ENCODE results near the gene DIAPH1. TPM values are rescaled to one million over a fixed set of nuclear protein-coding genes. Genes with fewer than 3 reads are reported as not detected.

The DIAPH1 gene
- total and polyA plus RNA-seq, 5 experiments from 2014 or later, result 87.4 to 183 (median 105) TPM

- peaks cover 25 to 98% (median 86%) of the 10 kb centered on the region in 4 donors for H3K4me1 Mint-ChIP-seq
- H3K27me3 Mint-ChIP-seq, result no peaks in the 10 kb centered on the region
- POLR2A ChIA-PET, result interaction anchor here (1.4 to 5.3 kb wide), 2 partner anchors 9 to 10 kb away, joined by 4 to 70 read pairs; partner anchors contain the start of gene DIAPH1
- DNase-seq (no peak), ATAC-seq (no peak)
- H3K9me3 Mint-ChIP-seq, result no peaks in the 10 kb centered on the region
- peak overlapping the region; percentile 78 to 95 (median 90) for H3K27ac Mint-ChIP-seq
- H3K4me3 Mint-ChIP-seq, result peak overlapping the region; percentile 1 to 79 (median 66)
- H3K36me3 Mint-ChIP-seq, result peaks cover 0 to 11% (median 2%) of the 10 kb centered on the region in 3 donors
These were observed 10.8 kb downstream of the DIAPH1 start for GRCh38 chr5:141608046-141608445.

- peaks cover 22 to 99% (median 78%) of the 10 kb centered on the region in 4 donors for H3K4me1 Mint-ChIP-seq
- no peaks in the 10 kb centered on the region for H3K9me3 Mint-ChIP-seq
- H3K27me3 Mint-ChIP-seq, result no peaks in the 10 kb centered on the region
- peak overlapping the region; percentile 78 to 95 (median 90) for H3K27ac Mint-ChIP-seq
- H3K4me3 Mint-ChIP-seq, result peak overlapping the region; percentile 58 to 80 (median 77)
- DNase-seq (peak; percentile 27 to 90 (median 79)), ATAC-seq (peak; percentile 96 to 98)
- peaks cover 0 to 3% (median 0%) of the 10 kb centered on the region in 3 donors for H3K36me3 Mint-ChIP-seq
- POLR2A ChIA-PET, result interaction anchor here (0.8 to 5.3 kb wide), 7 partner anchors 8 to 1204 kb away, joined by 3 to 70 read pairs (median 5); partner anchors contain the start of genes ANKHD1, DIAPH1, FCHSD1 and HDAC3
These were observed 13.1 kb downstream of the DIAPH1 start for GRCh38 chr5:141605523-141606277.

DNA sequence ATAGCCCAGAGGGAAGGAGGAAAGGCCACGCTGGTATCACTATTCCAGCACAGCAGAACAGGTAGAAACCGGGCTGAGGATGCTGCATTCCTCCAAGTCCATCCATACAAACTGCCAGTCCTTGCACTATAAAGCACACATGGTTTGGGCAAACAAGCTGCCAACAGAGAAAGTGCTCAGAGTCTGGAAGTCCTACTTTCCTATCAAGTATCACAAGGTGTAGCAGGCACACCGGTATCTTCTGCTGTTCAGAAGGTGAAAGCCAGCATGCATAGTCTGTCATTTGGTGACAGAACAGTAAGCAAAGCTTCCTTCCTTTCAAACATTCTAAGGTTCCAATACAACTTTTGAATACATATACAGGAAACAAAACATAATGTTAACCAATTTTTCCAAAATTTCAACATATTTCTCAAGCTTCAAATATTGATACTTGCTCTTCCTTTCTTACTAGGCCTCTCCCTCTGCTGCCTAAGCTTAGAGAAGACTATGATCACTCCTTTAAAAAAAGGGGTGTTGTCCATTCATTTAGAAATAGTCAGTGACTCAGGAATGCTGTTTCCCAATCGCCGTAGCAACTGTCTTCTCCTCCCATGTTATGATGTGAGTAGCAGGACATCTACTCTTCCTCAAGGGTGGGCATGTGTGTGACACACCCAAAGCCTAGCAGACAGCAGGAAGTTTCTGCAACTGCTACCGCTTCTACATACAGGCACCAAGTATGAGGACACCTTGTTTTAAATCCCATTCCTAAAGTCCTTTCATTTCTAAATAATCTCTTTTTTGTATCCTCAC, 14.7 kb downstream of the DIAPH1 start:
- H3K27ac Mint-ChIP-seq, result peak overlapping the region; percentile 78 to 97 (median 94)
- H3K36me3 Mint-ChIP-seq, result no peaks in the 10 kb centered on the region
- ATAC-seq (peak in 1 of 2 donors; percentile 26), DNase-seq (peak in 1 of 10 donors; percentile 23)
- no peaks in the 10 kb centered on the region for H3K27me3 Mint-ChIP-seq
- H3K4me3 Mint-ChIP-seq, result peak overlapping the region; percentile 66 to 85 (median 80)
- no peaks in the 10 kb centered on the region for H3K9me3 Mint-ChIP-seq
- POLR2A ChIA-PET, result interaction anchor here (0.6 to 4.0 kb wide), 5 partner anchors 11 to 32 kb away, joined by 3 to 42 read pairs (median 10); partner anchors contain the start of genes DIAPH1, HDAC3 and RELL2
- H3K4me1 Mint-ChIP-seq, result peaks cover 27 to 99% (median 82%) of the 10 kb centered on the region in 4 donors

DNA sequence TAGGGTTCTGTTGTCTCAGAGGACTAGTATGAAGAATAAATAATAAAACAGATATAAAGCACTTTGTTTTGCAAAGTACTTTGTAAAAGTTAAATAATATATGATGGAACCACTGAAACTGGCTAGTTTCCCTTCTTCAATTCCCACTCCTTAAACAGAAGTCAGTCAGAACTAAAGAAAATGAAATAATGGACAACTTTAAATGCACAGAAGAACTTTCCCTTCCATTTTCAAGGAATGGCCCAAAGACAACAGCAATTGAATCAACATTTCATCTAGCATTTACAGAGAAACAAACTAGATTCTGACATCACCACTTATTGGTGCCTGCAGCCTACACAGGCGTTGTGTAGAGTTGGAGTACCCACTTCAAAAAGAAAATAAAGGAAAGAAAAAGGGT, 16.2 kb downstream of the DIAPH1 start:
- no peaks in the 10 kb centered on the region for H3K9me3 Mint-ChIP-seq
- POLR2A ChIA-PET, result interaction anchor here (0.5 to 4.0 kb wide), 8 partner anchors 13 to 501 kb away, joined by 3 to 42 read pairs (median 6); partner anchors contain the start of genes DIAPH1, FCHSD1, HDAC3 and RELL2
- H3K36me3 Mint-ChIP-seq, result no peaks in the 10 kb centered on the region
- ATAC-seq, result no peak
- peak in 1 of 10 donors; percentile 18 for DNase-seq
- peaks cover 24 to 98% (median 80%) of the 10 kb centered on the region in 4 donors for H3K4me1 Mint-ChIP-seq
- no peaks in the 10 kb centered on the region for H3K27me3 Mint-ChIP-seq
- peak overlapping the region; percentile 83 to 97 (median 94) for H3K27ac Mint-ChIP-seq
- H3K4me3 Mint-ChIP-seq, result peak overlapping the region; percentile 36 to 79 (median 62)

DNA sequence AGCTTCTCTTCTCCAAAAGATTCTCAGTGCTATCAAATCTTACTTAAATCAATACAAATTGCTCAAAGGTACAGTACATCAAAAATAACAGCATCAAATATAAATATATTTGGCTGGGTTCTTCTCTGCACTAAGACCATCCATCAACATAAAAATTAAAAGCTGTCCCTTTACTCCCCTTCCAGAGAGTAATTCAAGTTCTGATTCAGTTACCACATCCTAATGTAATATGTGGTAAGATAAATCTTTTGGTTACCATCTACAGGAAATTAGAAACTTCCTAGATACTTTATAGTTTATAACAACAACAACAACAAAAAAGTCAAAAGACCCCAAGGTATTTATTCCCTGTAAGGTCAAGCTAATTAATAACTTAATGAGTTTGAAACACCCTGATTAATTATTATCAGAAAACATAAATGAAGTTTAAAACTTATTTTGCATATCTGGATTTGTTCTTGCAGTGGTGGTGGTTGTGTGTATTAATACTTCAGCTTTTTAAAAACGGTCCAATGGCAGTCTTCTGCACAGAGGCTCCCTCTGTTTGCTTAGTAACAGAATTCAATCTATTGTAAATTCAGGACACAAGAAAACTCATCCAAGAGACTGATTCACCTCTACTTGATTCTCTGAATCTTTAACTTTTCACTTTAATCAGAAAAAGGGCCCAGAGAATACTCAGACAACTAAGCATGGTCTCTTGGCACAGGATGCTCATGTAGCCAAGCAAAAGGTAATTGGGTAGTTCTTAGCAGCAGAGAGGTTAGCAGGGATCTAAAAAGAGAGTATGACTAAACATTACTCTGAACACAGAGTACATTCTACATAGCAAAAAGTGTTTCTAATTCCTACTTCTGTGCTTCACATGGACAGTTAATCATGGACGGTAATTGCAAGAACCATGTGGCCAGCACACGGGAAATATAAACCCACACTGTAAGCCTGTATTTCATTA, 20.1 kb downstream of the DIAPH1 start:
- Mint-ChIP-seq H3K9me3 (no peaks in the 10 kb centered on the region), H3K27ac (peak overlapping the region in 9 of 10 donors; percentile 18 to 95 (median 86)), H3K36me3 (peaks cover 0 to 26% (median 9%) of the 10 kb centered on the region in 3 donors), H3K4me1 (peaks cover 27 to 83% (median 71%) of the 10 kb centered on the region in 4 donors), H3K27me3 (no peaks in the 10 kb centered on the region), H3K4me3 (peak overlapping the region in 7 of 10 donors; percentile 12 to 50 (median 39))
- peak; percentile 43 to 52 for ATAC-seq
- POLR2A ChIA-PET, result interaction anchor here (0.6 to 3.3 kb wide), 5 partner anchors 10 to 1478 kb away, joined by 3 to 17 read pairs (median 5); partner anchors contain the start of gene DIAPH1
- DNase-seq, result no peak

DNA sequence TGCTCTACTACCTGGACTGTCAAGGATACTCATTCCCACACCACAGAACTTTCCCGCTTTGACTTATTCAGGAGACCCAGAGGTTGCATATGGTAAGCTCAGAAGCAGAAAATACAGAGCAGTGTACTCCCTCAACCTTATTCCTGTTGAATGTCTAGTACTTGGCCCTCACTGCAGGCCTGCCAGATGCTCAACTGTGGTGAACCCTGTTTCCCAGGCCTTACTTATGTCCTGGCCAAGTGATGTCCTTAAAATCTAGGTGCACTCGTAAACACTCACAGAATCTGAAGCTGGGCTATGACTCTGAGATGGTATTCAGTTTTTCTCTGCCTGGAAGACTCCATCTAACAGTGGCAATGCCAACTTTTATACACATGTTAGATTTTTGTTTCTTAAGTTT, 21.0 kb downstream of the DIAPH1 start:
- H3K27ac Mint-ChIP-seq, result peak overlapping the region in 9 of 10 donors; percentile 36 to 95 (median 77)
- peak overlapping the region in 4 of 10 donors; percentile 7 to 56 (median 46) for H3K4me3 Mint-ChIP-seq
- no peaks in the 10 kb centered on the region for H3K27me3 Mint-ChIP-seq
- H3K36me3 Mint-ChIP-seq, result peaks cover 0 to 29% (median 9%) of the 10 kb centered on the region in 3 donors
- no peaks in the 10 kb centered on the region for H3K9me3 Mint-ChIP-seq
- DNase-seq, result no peak
- H3K4me1 Mint-ChIP-seq, result peaks cover 28 to 82% (median 69%) of the 10 kb centered on the region in 4 donors
- POLR2A ChIA-PET, result interaction anchor here (0.6 to 3.3 kb wide), 4 partner anchors 19 to 1478 kb away, joined by 3 to 17 read pairs (median 6); partner anchors contain the start of gene DIAPH1
- ATAC-seq, result no peak

- POLR2A ChIA-PET, result interaction anchor here (1.3 to 3.3 kb wide), 3 partner anchors 20 to 34 kb away, joined by 3 to 17 read pairs (median 6); partner anchors contain the start of gene DIAPH1
- Mint-ChIP-seq H3K27ac (peak overlapping the region in 9 of 10 donors; percentile 4 to 95 (median 77)), H3K4me1 (peaks cover 28 to 82% (median 69%) of the 10 kb centered on the region in 4 donors), H3K27me3 (no peaks in the 10 kb centered on the region), H3K9me3 (no peaks in the 10 kb centered on the region), H3K4me3 (peak overlapping the region in 5 of 10 donors; percentile 34 to 56 (median 43)), H3K36me3 (peaks cover 0 to 33% (median 9%) of the 10 kb centered on the region in 3 donors)
- DNase-seq, result no peak
- ATAC-seq, result no peak
These were observed 21.4 kb downstream of the DIAPH1 start for GRCh38 chr5:141597394-141597793.

DNA sequence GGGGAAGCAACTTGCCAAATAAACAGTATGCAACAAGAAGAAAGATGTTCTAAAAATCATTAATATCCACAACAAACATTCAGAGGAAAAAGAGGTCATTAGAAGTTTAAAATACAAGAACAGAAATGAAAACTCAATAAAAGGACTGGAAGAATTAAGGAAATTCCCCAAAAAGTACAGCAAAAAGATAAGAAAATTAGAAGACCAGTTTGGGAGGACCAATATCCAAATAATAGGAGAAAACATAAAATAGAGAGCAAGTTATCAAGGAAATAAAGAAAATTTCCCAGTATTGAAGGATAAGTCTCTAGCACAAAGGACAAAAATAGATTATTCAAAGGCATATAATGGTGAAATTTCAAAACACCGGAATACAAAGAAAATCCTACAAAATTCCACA, 21.9 kb downstream of the DIAPH1 start:
- POLR2A ChIA-PET, result interaction anchor here (1.6 to 3.3 kb wide), 2 partner anchors 20 to 22 kb away, joined by 6 to 17 read pairs; partner anchors contain the start of gene DIAPH1
- Mint-ChIP-seq H3K36me3 (peaks cover 0 to 38% (median 9%) of the 10 kb centered on the region in 3 donors), H3K4me1 (peaks cover 32 to 81% (median 71%) of the 10 kb centered on the region in 4 donors), H3K27ac (peak overlapping the region in 9 of 10 donors; percentile 37 to 95 (median 75)), H3K9me3 (no peaks in the 10 kb centered on the region), H3K27me3 (no peaks in the 10 kb centered on the region), H3K4me3 (peak overlapping the region in 7 of 10 donors; percentile 0 to 50 (median 35))
- DNase-seq (no peak), ATAC-seq (no peak)

DNA sequence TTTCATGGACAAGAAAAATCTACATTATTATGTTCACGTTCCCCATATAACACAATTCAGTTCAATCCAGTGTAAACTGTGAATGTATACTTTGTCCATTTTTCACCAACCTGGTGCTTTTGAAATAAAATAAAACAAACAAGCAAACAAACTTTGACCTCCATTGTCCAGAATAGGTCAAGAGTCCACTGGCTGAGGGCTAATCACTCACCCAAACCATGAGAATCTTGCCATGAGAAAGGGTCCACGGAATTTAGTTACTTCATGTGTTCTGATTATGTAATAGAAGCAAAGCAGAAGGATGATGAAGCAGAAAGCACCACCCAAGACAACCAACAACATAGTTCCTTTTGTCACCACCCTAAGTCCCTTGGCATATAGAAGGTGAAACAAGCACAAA, 28.7 kb downstream of the DIAPH1 start:
- ATAC-seq (no peak), DNase-seq (no peak)
- POLR2A ChIA-PET, result interaction anchor here (0.6 to 1.5 kb wide), 5 partner anchors 16 to 48 kb away, joined by 3 to 5 read pairs (median 4); partner anchors contain the start of gene DIAPH1
- peaks cover 33 to 58% (median 51%) of the 10 kb centered on the region in 4 donors for H3K4me1 Mint-ChIP-seq
- no peak overlapping the region for H3K4me3 Mint-ChIP-seq
- H3K9me3 Mint-ChIP-seq, result no peaks in the 10 kb centered on the region
- no peaks in the 10 kb centered on the region for H3K27me3 Mint-ChIP-seq
- peaks cover 0 to 72% (median 5%) of the 10 kb centered on the region in 3 donors for H3K36me3 Mint-ChIP-seq
- peak overlapping the region in 4 of 10 donors; percentile 4 to 38 (median 30) for H3K27ac Mint-ChIP-seq

DNA sequence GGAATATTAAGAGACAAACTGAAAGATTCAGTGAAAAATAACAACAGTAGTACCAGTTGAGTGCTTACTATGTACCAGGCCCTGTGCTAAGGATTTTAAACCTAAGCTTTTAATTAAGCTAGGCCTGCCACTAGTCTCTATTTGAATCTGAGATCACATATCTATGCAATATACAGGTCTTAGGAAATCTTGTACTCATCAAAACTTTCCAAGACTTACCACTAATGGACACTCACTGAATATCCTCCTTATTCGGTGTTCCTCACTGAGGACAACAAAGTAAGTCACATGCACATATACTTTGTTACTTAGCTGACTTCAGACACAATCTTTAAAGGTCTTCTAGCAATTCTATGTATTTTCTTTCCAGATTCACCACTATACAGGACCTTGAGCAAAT, 32.6 kb downstream of the DIAPH1 start:
- no peaks in the 10 kb centered on the region for H3K27me3 Mint-ChIP-seq
- H3K4me3 Mint-ChIP-seq, result no peak overlapping the region
- POLR2A ChIA-PET, result interaction anchor here (2.1 kb wide), 1 partner anchor 33 kb away, joined by 8 read pairs; the partner anchor contains the start of gene DIAPH1
- DNase-seq, result no peak
- peak overlapping the region in 4 of 10 donors; percentile 12 to 66 (median 56) for H3K27ac Mint-ChIP-seq
- ATAC-seq, result no peak
- peaks cover 26 to 43% (median 34%) of the 10 kb centered on the region in 4 donors for H3K4me1 Mint-ChIP-seq
- no peaks in the 10 kb centered on the region for H3K9me3 Mint-ChIP-seq
- peaks cover 9 to 82% (median 13%) of the 10 kb centered on the region in 3 donors for H3K36me3 Mint-ChIP-seq

DNA sequence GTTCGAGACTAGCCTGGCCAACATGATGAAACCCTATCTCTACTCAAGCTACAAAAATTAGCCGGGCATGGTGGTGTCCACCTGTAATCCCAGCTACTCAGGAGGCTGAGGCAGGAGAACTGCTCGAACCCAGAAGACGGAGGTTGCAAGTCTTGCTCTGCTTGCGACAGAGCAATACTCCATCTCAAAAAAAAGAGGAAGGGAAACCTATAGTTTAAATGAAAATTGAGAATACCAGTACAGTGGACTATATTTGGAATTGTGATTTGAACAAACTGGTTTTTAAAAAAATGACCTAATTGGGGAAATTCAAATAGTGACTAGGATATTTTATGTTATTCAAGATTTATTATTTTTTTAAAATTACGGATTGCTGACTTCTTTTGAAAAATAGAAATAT, 33.2 kb downstream of the DIAPH1 start:
- H3K4me3 Mint-ChIP-seq, result no peak overlapping the region
- H3K36me3 Mint-ChIP-seq, result peaks cover 11 to 86% (median 13%) of the 10 kb centered on the region in 3 donors
- peaks cover 19 to 37% (median 28%) of the 10 kb centered on the region in 4 donors for H3K4me1 Mint-ChIP-seq
- ATAC-seq (no peak), DNase-seq (no peak)
- POLR2A ChIA-PET, result no interaction called here
- H3K27me3 Mint-ChIP-seq, result no peaks in the 10 kb centered on the region
- H3K9me3 Mint-ChIP-seq, result no peaks in the 10 kb centered on the region
- H3K27ac Mint-ChIP-seq, result peak overlapping the region in 1 of 10 donors; percentile 66

Measured in naive thymus-derived CD8-positive, alpha-beta T cell (primary cell).